ENCODE results near the gene RAX.

RAX gene

DNA sequence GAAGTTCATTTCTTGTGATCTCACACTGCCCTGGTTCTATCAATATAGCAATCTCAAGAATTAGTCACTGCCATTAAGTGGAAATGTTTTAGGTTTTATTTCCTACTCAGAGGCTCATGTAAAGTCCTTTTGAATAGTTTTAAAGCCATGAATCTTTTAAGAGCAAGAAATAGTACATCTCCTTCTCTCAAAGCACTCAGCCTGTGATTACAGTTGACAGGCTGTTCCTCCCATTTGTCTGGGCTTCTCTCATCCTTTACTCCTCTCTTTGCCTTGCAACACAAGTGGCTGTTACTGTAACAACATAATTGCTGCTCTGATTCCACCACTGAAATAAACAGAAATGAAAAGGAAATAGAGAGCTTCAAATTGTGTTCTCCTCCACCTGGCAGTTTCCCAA is 34.9 kb downstream of the RAX start:
- Histone ChIP-seq H3K4me1 (ENCODE audit: control insufficient read depth, insufficient read depth, low read length) (no peaks in the 10 kb centered on the region), H3K36me3 (ENCODE audit: control insufficient read depth in 2 of 2, insufficient read depth in 1 of 2, low read length in 2 of 2) (no peaks in the 10 kb centered on the region), H3K4me3 (ENCODE audit: low read depth, low read length) (no peak overlapping the region), H3K9me3 (ENCODE audit: control insufficient read depth, insufficient read depth, low read depth, low read length) (no peaks in the 10 kb centered on the region), H3K27ac (ENCODE audit: extremely low read depth, low read depth, low read length) (no peak overlapping the region)
- ChIA-PET POLR2A (no interaction called here), CTCF (interaction anchor here (0.6 to 1.9 kb wide), 3 partner anchors 12 to 202 kb away, joined by 3 to 10 read pairs (median 3); no protein-coding TSS in a partner anchor)
- TF ChIP-seq SETDB1 (IDR thresholded peaks at IDR 0.05; ENCODE audit: insufficient read length, low read length) (no peak), SP7 (tag by site-specific recombination; IDR thresholded peaks at IDR 0.05) (0 out of 2 replicates have a peak, but pooled peaks have one; percentile 26)

DNA sequence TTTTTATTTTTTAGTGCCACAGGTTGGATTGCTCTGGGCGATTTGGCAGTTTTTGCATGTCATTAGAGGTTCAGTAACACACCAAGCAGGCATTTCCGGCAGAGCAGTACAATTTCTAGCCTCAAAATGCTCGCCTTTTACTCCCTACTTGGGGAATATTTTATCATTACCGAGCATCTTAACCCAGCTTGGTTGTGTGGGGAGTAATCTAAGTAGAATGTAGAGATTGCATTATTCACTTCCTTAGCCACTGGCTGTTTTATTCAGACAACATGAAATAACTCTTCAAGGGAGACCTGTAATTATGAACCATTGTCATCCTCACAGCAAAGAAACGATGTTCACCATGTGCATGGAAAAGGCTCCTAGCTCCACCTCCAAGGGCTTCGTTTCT is 40.2 kb downstream of the RAX start:
- ChIA-PET CTCF (interaction anchor here (1.4 kb wide), 1 partner anchor 169 kb away, joined by 4 read pairs; no protein-coding TSS in a partner anchor), POLR2A (no interaction called here)
- Histone ChIP-seq H3K4me1 (ENCODE audit: control insufficient read depth, insufficient read depth, low read length) (peaks cover 3% of the 10 kb centered on the region; the same call in 1 of the 2 replicates), H3K9me3 (ENCODE audit: control insufficient read depth, insufficient read depth, low read depth, low read length) (no peaks in the 10 kb centered on the region), H3K36me3 (ENCODE audit: control insufficient read depth in 2 of 2, insufficient read depth in 1 of 2, low read length in 2 of 2) (no peaks in the 10 kb centered on the region), H3K27ac (ENCODE audit: extremely low read depth, low read depth, low read length) (no peak overlapping the region), H3K4me3 (ENCODE audit: low read depth, low read length) (no peak overlapping the region)
- TF ChIP-seq, protein P1, sequence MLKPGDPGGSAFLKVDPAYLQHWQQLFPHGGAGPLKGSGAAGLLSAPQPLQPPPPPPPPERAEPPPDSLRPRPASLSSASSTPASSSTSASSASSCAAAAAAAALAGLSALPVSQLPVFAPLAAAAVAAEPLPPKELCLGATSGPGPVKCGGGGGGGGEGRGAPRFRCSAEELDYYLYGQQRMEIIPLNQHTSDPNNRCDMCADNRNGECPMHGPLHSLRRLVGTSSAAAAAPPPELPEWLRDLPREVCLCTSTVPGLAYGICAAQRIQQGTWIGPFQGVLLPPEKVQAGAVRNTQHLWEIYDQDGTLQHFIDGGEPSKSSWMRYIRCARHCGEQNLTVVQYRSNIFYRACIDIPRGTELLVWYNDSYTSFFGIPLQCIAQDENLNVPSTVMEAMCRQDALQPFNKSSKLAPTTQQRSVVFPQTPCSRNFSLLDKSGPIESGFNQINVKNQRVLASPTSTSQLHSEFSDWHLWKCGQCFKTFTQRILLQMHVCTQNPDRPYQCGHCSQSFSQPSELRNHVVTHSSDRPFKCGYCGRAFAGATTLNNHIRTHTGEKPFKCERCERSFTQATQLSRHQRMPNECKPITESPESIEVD (tag by site-specific recombination; IDR thresholded peaks at IDR 0.05) = no peak
- TF ChIP-seq, protein P2, sequence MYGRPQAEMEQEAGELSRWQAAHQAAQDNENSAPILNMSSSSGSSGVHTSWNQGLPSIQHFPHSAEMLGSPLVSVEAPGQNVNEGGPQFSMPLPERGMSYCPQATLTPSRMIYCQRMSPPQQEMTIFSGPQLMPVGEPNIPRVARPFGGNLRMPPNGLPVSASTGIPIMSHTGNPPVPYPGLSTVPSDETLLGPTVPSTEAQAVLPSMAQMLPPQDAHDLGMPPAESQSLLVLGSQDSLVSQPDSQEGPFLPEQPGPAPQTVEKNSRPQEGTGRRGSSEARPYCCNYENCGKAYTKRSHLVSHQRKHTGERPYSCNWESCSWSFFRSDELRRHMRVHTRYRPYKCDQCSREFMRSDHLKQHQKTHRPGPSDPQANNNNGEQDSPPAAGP (tag by site-specific recombination; IDR thresholded peaks at IDR 0.05) = no peak
- TF ChIP-seq ZNF423 (tag by site-specific recombination; IDR thresholded peaks at IDR 0.05) (no peak), ZNF19 (tag by site-specific recombination; IDR thresholded peaks at IDR 0.05; ENCODE audit: low read depth) (no peak), ZNF274 (IDR thresholded peaks at IDR 0.05; ENCODE audit: low read length) (no peak), ZNF274 (tag by site-specific recombination; IDR thresholded peaks at IDR 0.05; ENCODE audit: borderline replicate concordance) (no peak), ZNF239 (tag by site-specific recombination; IDR thresholded peaks at IDR 0.05) (no peak), ZNF555 (tag by site-specific recombination; conservative IDR thresholded peaks at IDR 0.05) (no peak), ZNF341 (tag by site-specific recombination; IDR thresholded peaks at IDR 0.05; ENCODE audit: low read depth) (no peak), ZBTB21 (tag by site-specific recombination; IDR thresholded peaks at IDR 0.05) (no peak)
- TF ChIP-seq, protein P3, sequence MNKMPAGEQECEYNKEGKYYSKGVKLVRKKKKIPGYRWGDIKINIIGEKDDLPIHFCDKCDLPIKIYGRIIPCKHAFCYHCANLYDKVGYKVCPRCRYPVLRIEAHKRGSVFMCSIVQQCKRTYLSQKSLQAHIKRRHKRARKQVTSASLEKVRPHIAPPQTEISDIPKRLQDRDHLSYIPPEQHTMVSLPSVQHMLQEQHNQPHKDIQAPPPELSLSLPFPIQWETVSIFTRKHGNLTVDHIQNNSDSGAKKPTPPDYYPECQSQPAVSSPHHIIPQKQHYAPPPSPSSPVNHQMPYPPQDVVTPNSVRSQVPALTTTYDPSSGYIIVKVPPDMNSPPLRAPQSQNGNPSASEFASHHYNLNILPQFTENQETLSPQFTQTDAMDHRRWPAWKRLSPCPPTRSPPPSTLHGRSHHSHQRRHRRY (tag by site-specific recombination; IDR thresholded peaks at IDR 0.05) = no peak
- TF ChIP-seq, protein P4, sequence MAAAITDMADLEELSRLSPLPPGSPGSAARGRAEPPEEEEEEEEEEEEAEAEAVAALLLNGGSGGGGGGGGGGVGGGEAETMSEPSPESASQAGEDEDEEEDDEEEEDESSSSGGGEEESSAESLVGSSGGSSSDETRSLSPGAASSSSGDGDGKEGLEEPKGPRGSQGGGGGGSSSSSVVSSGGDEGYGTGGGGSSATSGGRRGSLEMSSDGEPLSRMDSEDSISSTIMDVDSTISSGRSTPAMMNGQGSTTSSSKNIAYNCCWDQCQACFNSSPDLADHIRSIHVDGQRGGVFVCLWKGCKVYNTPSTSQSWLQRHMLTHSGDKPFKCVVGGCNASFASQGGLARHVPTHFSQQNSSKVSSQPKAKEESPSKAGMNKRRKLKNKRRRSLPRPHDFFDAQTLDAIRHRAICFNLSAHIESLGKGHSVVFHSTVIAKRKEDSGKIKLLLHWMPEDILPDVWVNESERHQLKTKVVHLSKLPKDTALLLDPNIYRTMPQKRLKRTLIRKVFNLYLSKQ (tag by site-specific recombination; IDR thresholded peaks at IDR 0.05; ENCODE audit: borderline replicate concordance) = no peak
- TF ChIP-seq, protein P5, sequence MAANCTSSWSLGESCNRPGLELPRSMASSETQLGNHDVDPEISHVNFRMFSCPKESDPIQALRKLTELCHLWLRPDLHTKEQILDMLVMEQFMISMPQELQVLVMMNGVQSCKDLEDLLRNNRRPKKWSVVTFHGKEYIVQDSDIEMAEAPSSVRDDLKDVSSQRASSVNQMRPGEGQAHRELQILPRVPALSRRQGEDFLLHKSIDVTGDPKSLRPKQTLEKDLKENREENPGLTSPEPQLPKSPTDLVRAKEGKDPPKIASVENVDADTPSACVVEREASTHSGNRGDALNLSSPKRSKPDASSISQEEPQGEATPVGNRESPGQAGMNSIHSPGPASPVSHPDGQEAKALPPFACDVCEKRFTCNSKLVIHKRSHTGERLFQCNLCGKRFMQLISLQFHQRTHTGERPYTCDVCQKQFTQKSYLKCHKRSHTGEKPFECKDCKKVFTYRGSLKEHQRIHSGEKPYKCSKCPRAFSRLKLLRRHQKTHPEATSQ (tag by site-specific recombination; IDR thresholded peaks at IDR 0.05) = no peak
- TF ChIP-seq, protein P6, sequence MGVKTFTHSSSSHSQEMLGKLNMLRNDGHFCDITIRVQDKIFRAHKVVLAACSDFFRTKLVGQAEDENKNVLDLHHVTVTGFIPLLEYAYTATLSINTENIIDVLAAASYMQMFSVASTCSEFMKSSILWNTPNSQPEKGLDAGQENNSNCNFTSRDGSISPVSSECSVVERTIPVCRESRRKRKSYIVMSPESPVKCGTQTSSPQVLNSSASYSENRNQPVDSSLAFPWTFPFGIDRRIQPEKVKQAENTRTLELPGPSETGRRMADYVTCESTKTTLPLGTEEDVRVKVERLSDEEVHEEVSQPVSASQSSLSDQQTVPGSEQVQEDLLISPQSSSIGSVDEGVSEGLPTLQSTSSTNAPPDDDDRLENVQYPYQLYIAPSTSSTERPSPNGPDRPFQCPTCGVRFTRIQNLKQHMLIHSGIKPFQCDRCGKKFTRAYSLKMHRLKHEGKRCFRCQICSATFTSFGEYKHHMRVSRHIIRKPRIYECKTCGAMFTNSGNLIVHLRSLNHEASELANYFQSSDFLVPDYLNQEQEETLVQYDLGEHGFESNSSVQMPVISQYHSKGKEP (tag by site-specific recombination; IDR thresholded peaks at IDR 0.05) = no peak

Data from HEK293 (cell line).